Activated T-helper 1 cell treated with Interleukin-2 at 50 U/mL for 16 hours (primary cell): Measurements from ENCODE around the gene H1-8.

Experiments
- DNase-seq: peaks from one replicate; pipeline ENCODE4 v3.0.0-alpha.2; 2020; ENCODE audit warnings: low read depth

Gene H1-8

GRCh38 chr3:129573493-129573892 lies 30.5 kb downstream of the H1-8 start:
- DNase-seq: no peak

DNA sequence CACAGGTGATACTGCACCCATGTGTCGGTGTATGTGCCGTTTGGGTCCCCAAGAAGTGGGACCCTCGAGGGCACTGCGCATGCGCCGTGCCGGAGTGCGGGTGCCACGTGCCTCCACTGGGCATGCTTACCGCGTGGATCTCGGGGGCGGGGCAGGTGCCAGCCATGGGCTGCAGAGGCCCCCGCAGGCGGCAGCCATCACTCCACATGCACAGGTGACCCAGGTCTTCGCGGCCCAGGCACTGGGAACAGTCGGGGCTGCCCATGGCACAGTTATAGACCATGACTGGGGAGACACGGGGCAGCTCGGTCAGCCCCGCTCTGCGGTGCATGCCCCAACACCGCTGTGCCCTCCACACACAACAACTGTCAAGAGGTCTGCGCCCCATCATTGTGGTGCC lies 31.2 kb downstream of the H1-8 start:
- DNase-seq: no peak

DNA sequence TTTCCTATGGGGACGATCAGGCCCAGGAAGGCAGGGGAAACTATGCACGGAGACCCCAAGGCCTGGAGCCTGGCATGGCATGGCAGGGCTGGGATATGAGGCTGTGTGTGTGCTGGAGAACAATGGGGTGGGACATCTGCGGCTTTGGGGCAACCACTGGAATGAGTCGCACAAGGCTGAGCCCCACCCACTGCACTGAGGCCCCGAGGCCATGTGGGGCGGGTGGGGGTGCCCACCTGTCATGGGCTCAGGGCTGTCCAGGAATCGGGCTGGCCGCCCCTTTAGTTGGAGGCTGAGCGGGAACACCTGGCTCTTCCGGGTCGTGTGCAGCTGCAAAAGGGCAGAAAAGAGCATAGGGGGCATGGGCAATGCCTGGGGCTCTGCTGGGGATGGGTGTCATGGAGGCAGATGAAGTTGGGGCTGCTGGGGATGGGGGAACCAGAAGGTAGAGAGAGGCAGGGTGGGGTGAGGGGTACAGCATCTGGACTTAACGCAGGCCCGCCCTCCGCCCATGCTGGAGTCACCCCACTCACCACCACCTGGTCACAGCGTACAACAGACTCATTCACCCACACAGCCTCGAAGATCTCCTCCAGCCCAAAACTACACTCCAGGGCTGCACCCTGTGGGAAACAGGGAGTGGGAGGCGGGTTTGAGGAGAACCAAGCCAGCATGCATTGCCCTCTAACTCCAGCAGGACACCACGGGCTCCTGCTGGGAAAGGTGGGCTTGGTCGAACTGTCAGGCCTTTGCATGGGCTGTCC lies 32.4 kb downstream of the H1-8 start:
- DNase-seq: no peak

DNA sequence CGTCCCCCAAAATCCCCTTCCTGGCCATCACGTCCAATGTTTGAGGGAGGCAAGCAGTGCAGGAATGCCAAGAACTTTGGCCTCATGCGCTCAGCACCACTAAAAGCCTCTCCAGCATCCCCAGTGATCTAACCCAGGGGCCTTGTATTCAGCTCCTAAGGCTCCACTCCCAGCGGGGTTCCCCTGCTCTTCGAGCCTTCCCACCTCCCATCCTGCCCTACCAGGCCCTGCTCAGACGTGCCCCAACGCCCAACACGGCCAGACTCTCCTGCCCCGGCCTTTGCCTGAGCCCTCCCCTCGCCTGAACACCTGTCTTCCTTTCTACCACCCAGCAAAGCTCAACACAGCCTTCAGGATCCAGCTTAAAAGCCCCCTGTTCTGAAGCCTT lies 33.0 kb downstream of the H1-8 start:
- no peak for DNase-seq

DNA sequence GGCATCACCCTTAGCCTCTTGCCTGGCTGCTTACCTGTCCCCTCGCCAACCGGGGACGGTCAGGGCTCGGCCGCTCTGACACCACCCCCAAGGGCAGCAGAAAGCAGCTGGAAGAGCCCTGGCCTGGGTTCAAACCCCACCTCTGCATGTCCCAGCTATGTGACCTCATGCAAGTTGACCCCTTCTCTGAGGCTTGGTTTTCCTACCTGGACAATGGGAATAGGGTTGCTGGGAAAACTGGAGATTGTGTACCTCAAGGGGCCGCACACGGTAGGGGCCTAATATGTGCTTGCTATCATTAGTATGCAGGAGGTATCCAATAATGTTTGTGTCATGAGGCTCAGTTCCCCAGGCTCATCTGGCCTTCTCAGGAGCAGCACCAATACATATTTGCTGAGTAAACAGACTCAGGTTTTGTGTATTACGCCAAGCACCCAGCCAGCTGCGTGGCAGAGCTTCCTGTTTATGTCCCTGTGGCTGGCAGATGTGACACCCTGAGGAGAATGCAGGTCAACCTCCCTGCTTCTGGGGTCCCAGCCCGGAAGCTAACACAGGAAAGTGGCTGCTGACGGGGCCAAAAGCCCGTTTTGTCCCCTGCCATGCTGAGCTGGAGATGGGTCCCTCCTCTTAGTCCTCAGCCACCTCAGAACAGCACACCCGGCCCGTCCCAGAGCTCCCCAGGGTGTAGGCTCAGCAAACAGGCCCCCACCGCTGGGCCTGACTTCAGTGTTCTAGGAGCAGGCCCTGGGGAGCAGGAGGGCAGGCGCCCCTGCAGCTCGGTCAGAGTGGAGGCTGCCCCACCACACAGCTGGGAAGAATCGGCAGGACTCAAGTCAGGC lies 33.8 kb downstream of the H1-8 start:
- peak; percentile 55 for DNase-seq

GRCh38 chr3:129577366-129577765 lies 34.4 kb downstream of the H1-8 start:
- DNase-seq: no peak

DNA sequence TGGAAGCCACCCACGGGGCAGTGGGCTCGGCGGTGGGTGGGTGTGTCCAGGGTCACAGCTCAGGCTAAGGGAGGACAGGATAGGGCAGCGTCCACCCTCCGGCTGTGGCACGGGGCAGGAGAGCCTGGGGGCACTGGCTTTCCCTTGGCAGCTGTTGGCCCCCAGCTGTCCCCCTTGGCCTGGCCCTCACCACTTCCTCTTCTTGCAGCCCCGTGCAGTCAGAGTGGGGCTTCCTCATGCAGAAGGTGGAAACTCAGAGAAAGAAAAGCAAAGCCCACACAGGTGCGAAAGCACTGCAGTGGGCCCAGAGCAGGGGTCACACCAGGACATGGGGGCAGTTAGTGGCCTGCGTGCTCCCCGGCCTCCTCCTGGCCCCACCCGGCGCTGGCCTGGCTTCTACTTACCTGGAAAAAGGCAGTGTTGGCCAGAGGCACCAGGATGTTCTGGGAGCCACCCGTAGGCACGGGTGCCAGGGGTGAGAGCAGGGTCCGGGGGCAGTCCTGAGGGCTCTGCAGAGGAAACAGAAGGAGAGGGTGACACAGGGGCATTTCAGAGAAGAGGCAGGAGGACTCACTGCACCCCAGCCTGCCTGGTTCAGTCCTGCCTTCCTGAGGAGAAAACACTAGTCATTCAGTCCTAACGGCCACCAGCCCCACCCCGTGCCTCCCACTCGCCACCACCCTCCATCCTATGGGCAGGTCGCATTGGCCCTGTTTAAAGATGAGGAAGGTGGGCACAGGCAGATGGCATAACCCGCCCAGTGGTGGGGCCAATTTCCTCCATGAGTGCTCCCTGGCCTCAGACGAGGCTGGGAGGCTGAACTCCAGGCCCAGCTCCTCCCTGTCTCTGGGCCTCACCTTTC lies 35.2 kb downstream of the H1-8 start:
- DNase-seq: no peak

DNA sequence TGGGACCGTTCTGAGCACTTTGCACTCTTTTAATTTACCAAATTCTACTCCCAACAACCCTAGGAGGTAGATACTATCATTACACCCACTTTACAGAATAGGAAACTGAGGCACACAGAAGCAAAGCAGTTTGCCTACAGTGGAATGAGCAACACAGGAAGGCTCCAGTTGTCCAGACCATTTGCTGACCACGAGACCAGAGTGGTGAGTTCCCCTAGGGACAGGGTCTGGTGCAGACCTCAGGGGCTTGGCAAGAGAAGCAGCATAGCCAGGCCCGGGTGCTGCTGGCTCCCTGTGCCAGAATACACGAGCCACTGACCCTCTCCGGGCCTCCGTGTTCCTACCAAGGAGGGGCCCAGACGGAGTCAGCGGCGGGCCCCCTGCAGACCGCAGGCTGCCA lies 37.0 kb downstream of the H1-8 start:
- no peak for DNase-seq

DNA sequence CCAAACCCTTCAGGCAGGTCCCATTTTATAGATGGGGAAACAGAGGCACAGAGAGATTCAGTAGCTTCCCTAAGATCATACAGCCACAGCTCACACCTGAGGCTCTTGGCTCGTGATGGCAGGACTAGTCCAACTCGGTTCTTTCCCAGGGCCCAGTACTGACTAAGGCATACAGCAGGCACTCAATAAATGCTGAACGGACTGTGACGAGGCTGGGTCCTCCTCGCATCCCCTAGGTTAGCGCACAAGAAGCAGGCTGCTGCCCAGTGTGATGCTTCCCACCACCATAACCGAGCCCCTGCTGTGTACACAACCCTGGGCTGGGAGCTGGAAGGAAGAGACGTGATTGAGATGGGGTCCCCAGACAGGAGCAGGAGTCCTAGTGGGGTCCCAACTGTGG lies 38.6 kb downstream of the H1-8 start:
- no peak for DNase-seq

GRCh38 chr3:129582799-129583198 lies 39.8 kb downstream of the H1-8 start:
- no peak for DNase-seq

DNA sequence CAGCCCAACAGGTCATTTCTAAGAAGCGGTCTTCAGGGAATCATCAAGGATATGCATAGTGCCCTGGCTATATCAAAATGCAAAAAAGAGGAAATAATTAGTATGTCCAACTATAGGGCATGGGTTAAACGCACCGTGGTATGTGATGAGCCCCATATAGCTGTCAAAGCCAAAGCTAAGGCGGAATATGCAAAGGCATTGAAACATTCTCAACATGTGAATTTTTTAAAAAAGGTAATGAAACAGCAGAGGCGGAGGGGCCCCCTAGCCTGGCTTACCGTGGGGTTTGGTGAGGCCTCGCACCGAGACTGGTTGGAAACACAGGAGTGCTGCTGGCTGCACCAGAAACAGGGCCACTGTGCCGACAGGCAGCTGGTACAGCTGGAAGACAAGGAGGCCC lies 40.3 kb downstream of the H1-8 start:
- no peak for DNase-seq

- DNase-seq: no peak
These were observed 41.7 kb downstream of the H1-8 start for GRCh38 chr3:129584631-129585030.

GRCh38 chr3:129585949-129586657 lies 43.1 kb downstream of the H1-8 start:
- DNase-seq: no peak

DNA sequence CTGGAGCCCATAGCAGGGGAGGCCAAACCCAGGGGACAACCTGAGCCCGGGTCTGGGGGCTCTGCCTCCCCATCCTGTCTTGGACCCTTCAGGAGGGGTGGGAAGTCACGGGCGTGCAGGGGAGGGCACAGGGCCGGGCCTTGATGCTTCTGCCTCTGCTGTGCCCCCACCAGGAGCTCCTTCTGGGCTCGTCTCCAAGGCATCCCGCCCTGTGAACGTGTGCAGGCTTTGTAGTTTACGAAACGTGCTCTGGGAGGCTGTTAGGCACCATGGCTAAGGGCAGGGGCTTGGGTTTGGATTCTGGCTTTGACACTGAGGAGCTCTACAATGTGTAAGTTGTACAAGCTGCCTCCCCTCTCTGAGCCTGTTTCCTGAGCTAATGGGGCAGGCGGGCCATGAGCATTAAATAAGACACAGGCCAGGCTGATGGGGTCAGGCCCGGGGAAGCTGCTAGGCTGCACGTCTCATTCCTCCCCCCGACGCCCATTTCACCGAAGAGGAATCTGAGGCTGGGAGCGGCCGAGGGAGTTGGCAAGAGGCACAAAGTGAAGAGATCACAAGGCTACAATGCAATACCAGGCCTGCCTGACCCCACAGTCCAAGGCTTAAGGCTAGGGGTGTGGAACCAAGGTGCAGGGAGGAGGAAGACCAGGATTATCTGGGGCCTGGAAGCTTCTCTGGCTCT lies 43.9 kb downstream of the H1-8 start:
- DNase-seq: no peak

GRCh38 chr3:129587566-129588210 lies 44.7 kb downstream of the H1-8 start:
- DNase-seq: no peak

- DNase-seq: no peak
These were observed 47.2 kb downstream of the H1-8 start for GRCh38 chr3:129590215-129590614.

DNA sequence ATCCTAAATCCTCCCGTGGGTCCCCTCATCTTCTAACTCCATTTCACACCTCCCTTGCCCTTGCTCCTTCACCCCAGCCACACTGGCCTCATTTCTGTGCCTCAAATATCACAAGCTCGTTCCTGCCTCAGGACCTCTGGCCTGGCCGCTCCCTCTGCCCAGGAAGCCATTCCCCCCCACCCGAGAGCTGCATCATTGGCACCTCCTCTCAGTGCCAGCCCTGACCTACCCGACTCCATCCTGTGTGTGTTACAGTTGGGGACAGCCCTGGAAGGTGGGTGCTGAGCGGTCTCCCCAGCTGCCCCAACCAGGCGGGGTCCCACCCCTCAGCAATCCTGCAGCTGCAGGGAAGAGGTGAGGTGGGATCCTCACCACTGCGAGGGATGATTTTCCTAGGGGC lies 49.0 kb downstream of the H1-8 start:
- DNase-seq: no peak

GRCh38 chr3:129592381-129593131 lies 49.6 kb downstream of the H1-8 start:
- no peak for DNase-seq

- no peak for DNase-seq
These were observed 50.2 kb downstream of the H1-8 start for GRCh38 chr3:129593230-129593594.
